NCI-H510A (cell line): ENCODE data around the gene RNF19B.
"Not testable (repeated sequence)": the region's sequence is repeated elsewhere in the genome, so short reads cannot be mapped to it uniquely, and the experiment has no call there.

ENCODE experiments used
- DNase-seq: peaks from one replicate; lab custom pipeline; 2025; lab: John Stamatoyannopoulos, UW

Gene RNF19B

GRCh38 chr1:32964461-32965250 lies at the start of gene RNF19B:
Gene RNF19B (minus strand): TSS chr1:32964809. CDS start chr1:32964685, 124 bp downstream.
- peak; percentile 97 for DNase-seq

GRCh38 chr1:33013791-33014190 lies 49.2 kb upstream of the RNF19B start:
- DNase-seq: no peak

GRCh38 chr1:33012165-33012564 lies 47.6 kb upstream of the RNF19B start:
- no peak for DNase-seq

- no peak for DNase-seq
Observed at GRCh38 chr1:33010932-33011731, 46.5 kb upstream of the RNF19B start.

- DNase-seq: no peak
Observed at GRCh38 chr1:33009561-33009960, 45.0 kb upstream of the RNF19B start.

GRCh38 chr1:33008051-33008914 lies 43.7 kb upstream of the RNF19B start:
- DNase-seq: peak; percentile 80

GRCh38 chr1:33007190-33008050 lies 42.8 kb upstream of the RNF19B start:
- no peak for DNase-seq

- DNase-seq: no peak
Observed at GRCh38 chr1:33005838-33006421, 41.3 kb upstream of the RNF19B start.

- DNase-seq: no peak
Observed at GRCh38 chr1:33005117-33005837, 40.7 kb upstream of the RNF19B start.

- DNase-seq: no peak
Observed at GRCh38 chr1:33004613-33005012, 40.0 kb upstream of the RNF19B start.

GRCh38 chr1:33003657-33004056 lies 39.0 kb upstream of the RNF19B start:
- no peak for DNase-seq

GRCh38 chr1:33002006-33002405 lies 37.4 kb upstream of the RNF19B start:
- no peak for DNase-seq

GRCh38 chr1:33001282-33001681 lies 36.7 kb upstream of the RNF19B start:
- DNase-seq: no peak

- no peak for DNase-seq
Observed at GRCh38 chr1:33000427-33001026, 35.9 kb upstream of the RNF19B start.

GRCh38 chr1:32998997-32999396 lies 34.4 kb upstream of the RNF19B start:
- no peak for DNase-seq

GRCh38 chr1:32998064-32998463 lies 33.5 kb upstream of the RNF19B start:
- no peak for DNase-seq

- DNase-seq: no peak
Observed at GRCh38 chr1:32997381-32997891, 32.8 kb upstream of the RNF19B start.

GRCh38 chr1:32993324-32993636 lies 28.7 kb upstream of the RNF19B start:
- DNase-seq: not testable (repeated sequence)

- no peak for DNase-seq
Observed at GRCh38 chr1:32992489-32993323, 28.1 kb upstream of the RNF19B start.
